Endothelial cell of umbilical vein (primary cell): ENCODE measurements around the gene MID1. TPM values are rescaled to one million over a fixed set of nuclear protein-coding genes. Genes with fewer than 3 reads are reported as not detected.
A peak's percentile ranks its signal among the peaks of the same experiment; 100 is the strongest.

Experiments used
- BruUV-seq: library from RNA; stranded (reverse); fragments of 400-500 nt; replicated peaks from 2 replicates; lab custom pipeline; 2021; lab: Mats Ljungman, UMichigan
- CTCF ChIA-PET: fragments of 300-600, 350-600 bp; sonication (Branson Sonifier 250); formaldehyde crosslinking; loops from one replicate; lab custom pipeline; 2021; ENCODE audit warnings: antibody characterized with exemption, inconsistent platforms; lab: Charles Lee
- POLR2A ChIA-PET: fragments of 300-600, 350-600 bp; sonication (Branson Sonifier 250); formaldehyde crosslinking; loops from one replicate; lab custom pipeline; 2021; ENCODE audit warnings: antibody characterized with exemption, inconsistent platforms; lab: Charles Lee
- DNase-seq: peaks from one replicate; pipeline ENCODE4 v3.0.0-alpha.2; 2011; ENCODE audit warnings: low read depth, low spot score
- FAIRE-seq: peaks from 2 replicates; lab custom pipeline; 2011; peaks lifted over from hg19 to GRCh38; lab: Jason Lieb, UNC
- H2AFZ ChIP-seq: 2 replicates; pipeline ENCODE4 v1.6.0; 2012; ENCODE audit warnings: low read depth, low read length, control low read depth, inconsistent platforms
- H3K27ac ChIP-seq: 2 replicates; pipeline ENCODE4 v1.5.1; 2011; ENCODE audit warnings: low read depth, mild to moderate bottlenecking, control low read depth, low read length, moderate library complexity; ENCODE audit not compliant: insufficient read depth
- H3K27me3 ChIP-seq, 2 experiments: 2 replicates each; pipeline versions ENCODE4 v1.6.0 to v1.6.1; 2011; ENCODE audit warnings: low read length in 2 of 2, mixed read lengths in 1 of 2; ENCODE audit not compliant: control insufficient read depth in 2 of 2, insufficient read depth in 2 of 2
- H3K36me3 ChIP-seq, 2 experiments: 2 replicates in 1 of 2; 3 replicates in 1 of 2; pipeline ENCODE4 v1.5.1; 2011; ENCODE audit warnings: low read length in 2 of 2, mild to moderate bottlenecking in 1 of 2, moderate library complexity in 1 of 2; ENCODE audit not compliant: control insufficient read depth in 2 of 2, insufficient read depth in 2 of 2; ENCODE audit errors: extremely low read depth in 1 of 2
- H3K4me1 ChIP-seq: 3 replicates; pipeline ENCODE4 v1.5.1; 2011; ENCODE audit warnings: mild to moderate bottlenecking, low read length; ENCODE audit not compliant: control insufficient read depth, insufficient read depth; ENCODE audit errors: extremely low read depth
- H3K4me2 ChIP-seq: 2 replicates; pipeline ENCODE4 v1.6.1; 2011; ENCODE audit warnings: low read length, control low read depth, mixed read lengths; ENCODE audit not compliant: insufficient read depth
- H3K4me3 ChIP-seq, 3 experiments: fragments of 200-600 bp in 1 of 3; sonication (generic), shearing (Covaris generic) in 1 of 3; replicated peaks in 1 of 3; 2 replicates each; pipeline ENCODE4 v1.5.1; 2011 to 2016; ENCODE audit warnings: control low read depth in 3 of 3, low read length in 3 of 3, mild to moderate bottlenecking in 2 of 3, inconsistent platforms in 1 of 3, low read depth in 1 of 3, moderate library complexity in 1 of 3; ENCODE audit not compliant: insufficient read depth in 1 of 3
- H3K79me2 ChIP-seq: 2 replicates; pipeline ENCODE4 v1.6.0; 2012; ENCODE audit warnings: low read length, inconsistent platforms; ENCODE audit not compliant: control insufficient read depth, insufficient read depth
- H3K9ac ChIP-seq: replicated peaks from 2 replicates; pipeline ENCODE3; 2011; ENCODE audit warnings: low read length, control low read depth; ENCODE audit not compliant: insufficient read depth; ENCODE audit errors: extremely low read depth
- H3K9me1 ChIP-seq: replicated peaks from 3 replicates; pipeline ENCODE4 v1.6.0; 2011; ENCODE audit warnings: mild to moderate bottlenecking, low read length; ENCODE audit not compliant: control insufficient read depth, insufficient read depth; ENCODE audit errors: extremely low read depth
- H3K9me3 ChIP-seq: replicated peaks from 2 replicates; pipeline ENCODE4 v1.5.1; 2012; ENCODE audit warnings: low read length, inconsistent platforms; ENCODE audit not compliant: control insufficient read depth, insufficient read depth
- H4K20me1 ChIP-seq: replicated peaks from 2 replicates; pipeline ENCODE3; 2011; ENCODE audit warnings: mild to moderate bottlenecking, low read length; ENCODE audit not compliant: control insufficient read depth, insufficient read depth; ENCODE audit errors: extremely low read depth
- CTCF ChIP-seq, 2 donors: IDR thresholded peaks; 1 replicate in 1 of 2; 2 replicates in 1 of 2; pipeline ENCODE4 v1.5.1; 2011; ENCODE audit warnings: low read length in 2 of 2, mild to moderate bottlenecking in 2 of 2, moderate library complexity in 2 of 2, control low read depth in 1 of 2, inconsistent platforms in 1 of 2, low read depth in 1 of 2; ENCODE audit not compliant: insufficient read depth in 1 of 2; ENCODE audit errors: extremely low read depth in 1 of 2
- EZH2 ChIP-seq: IDR thresholded peaks from 2 replicates; pipeline ENCODE4 v1.6.1; 2012; ENCODE audit warnings: borderline replicate concordance, low read depth, mild to moderate bottlenecking, moderate library complexity, low read length, inconsistent platforms; ENCODE audit not compliant: severe bottlenecking
- FOS ChIP-seq: IDR thresholded peaks from 2 replicates; pipeline ENCODE4 v1.6.1; 2011; ENCODE audit warnings: mild to moderate bottlenecking, low read length, moderate library complexity, borderline replicate concordance; ENCODE audit not compliant: insufficient read depth
- GATA2 ChIP-seq: IDR thresholded peaks from 2 replicates; pipeline ENCODE4 v1.7.0; 2011; ENCODE audit warnings: low read depth, mild to moderate bottlenecking, moderate library complexity, mixed read lengths, low read length; ENCODE audit not compliant: insufficient read length, insufficient read depth
- JUN ChIP-seq: IDR thresholded peaks from 2 replicates; pipeline ENCODE4 v1.6.1; 2011; ENCODE audit warnings: borderline replicate concordance, low read depth; ENCODE audit not compliant: insufficient read length, insufficient read depth
- MAX ChIP-seq: IDR thresholded peaks from 2 replicates; pipeline ENCODE4 v1.6.1; 2011; ENCODE audit not compliant: insufficient read depth, insufficient read length
- MYC ChIP-seq: IDR thresholded peaks from one replicate; pipeline ENCODE4 v1.6.1; 2011; ENCODE audit warnings: mild to moderate bottlenecking, low read depth, low read length
- POLR2A ChIP-seq: IDR thresholded peaks from 2 replicates; pipeline ENCODE4 v1.6.1; 2012; ENCODE audit warnings: low read depth, mild to moderate bottlenecking, control low read depth, low read length
- POLR2AphosphoS5 ChIP-seq: IDR thresholded peaks from 2 replicates; pipeline ENCODE4 v1.6.1; 2012; ENCODE audit warnings: low read depth, mild to moderate bottlenecking, control low read depth, low read length, moderate library complexity; ENCODE audit not compliant: insufficient read depth
- dilution Hi-C: fragments of 300-500 bp; cut with MboI; formaldehyde crosslinking; loops from one replicate; pipeline ENCODE4 v1.15.0; 2019; ENCODE audit warnings: low sequenced_read_pairs; ENCODE audit not compliant: extremely low pct_ligation_motif_present
- intact Hi-C: fragments of 100-400 bp; cut with micrococcal nuclease; formaldehyde crosslinking; loops from one replicate; pipeline ENCODE4 v1.10.0; 2022
- polyA plus RNA-seq, 4 experiments: library from polyadenylated mRNA; depleted of rRNA in 3 of 4; stranded (reverse) in 3 of 4; unstranded in 1 of 4; fragments of >200 nt; gene quantifications; 2 replicates each; pipeline versions ENCODE4 v1.2.1 to v1.2.3, GENCODE V29; 2011 to 2012; ENCODE audit warnings: missing spikeins in 1 of 4
- total RNA-seq: library from RNA; stranded (reverse); gene quantifications from 2 replicates; pipeline ENCODE4 v1.2.3, GENCODE V29; 2021

Gene MID1
- total and polyA plus RNA-seq, 2 donors (not counting 3 experiments of a cell fraction or from before 2014, with no cell fraction given) = 21.3 to 29.8 TPM

GRCh38 chrX:10450229-10450958 lies 170.0 kb downstream of the MID1 start:
- dilution Hi-C loops = no loop called here
- TF ChIP-seq JUN = peak; percentile 2
- no peak for TF ChIP-seq GATA2
- TF ChIP-seq FOS = peak; percentile 68
- H3K9ac ChIP-seq = no peak overlapping the region
- no peaks in the 10 kb centered on the region for H3K9me3 ChIP-seq
- no peaks in the 10 kb centered on the region for H3K79me2 ChIP-seq
- BruUV-seq = no TSS peak
- H3K36me3 ChIP-seq = peaks cover 0 to 2% of the 10 kb centered on the region in 2 experiments
- no peak overlapping the region for H3K4me2 ChIP-seq
- H4K20me1 ChIP-seq = no peaks in the 10 kb centered on the region
- H3K27ac ChIP-seq = peak overlapping the region; percentile 48
- H3K4me1 ChIP-seq = peaks cover 11% of the 10 kb centered on the region
- H3K9me1 ChIP-seq = no peaks in the 10 kb centered on the region
- ChIA-PET CTCF (interaction anchor here (1.0 kb wide), 1 partner anchor 167 kb away, joined by 3 read pairs; no protein-coding TSS in a partner anchor), POLR2A (no interaction called here)
- H2AFZ ChIP-seq = no peak overlapping the region
- FAIRE-seq = peak; percentile 55
- intact Hi-C loops = loop anchor here (2.0 kb wide), 1 partner anchor 32 kb away; no protein-coding TSS in a partner anchor
- DNase-seq = peak; percentile 28
- H3K27me3 ChIP-seq = no peaks in the 10 kb centered on the region
- H3K4me3 ChIP-seq = no peak overlapping the region

- POLR2A ChIA-PET = no interaction called here
Measured at GRCh38 chrX:10447564-10448214, 172.7 kb downstream of the MID1 start.

More at GRCh38 chrX:10447564-10448214, 172.7 kb downstream of the MID1 start:
- no peak for DNase-seq
- no TSS peak for BruUV-seq
- H3K9me1 ChIP-seq = no peaks in the 10 kb centered on the region
- H3K79me2 ChIP-seq = no peaks in the 10 kb centered on the region
- intact Hi-C loops (no loop called here), dilution Hi-C loops (no loop called here)
- H3K36me3 ChIP-seq = no peaks in the 10 kb centered on the region
- no peak overlapping the region for H3K4me2 ChIP-seq
- CTCF ChIA-PET = interaction anchor here (1.0 kb wide), 1 partner anchor 169 kb away, joined by 3 read pairs; no protein-coding TSS in a partner anchor
- no peaks in the 10 kb centered on the region for H4K20me1 ChIP-seq
- no peak for TF ChIP-seq POLR2A
- no peak for TF ChIP-seq EZH2
- TF ChIP-seq MYC = no peak
- TF ChIP-seq GATA2 = no peak
- TF ChIP-seq MAX = no peak
- TF ChIP-seq JUN = no peak
- no peak for TF ChIP-seq CTCF (IDR thresholded peaks at IDR 0.05; ENCODE audit: extremely low read depth in 1 of 2, insufficient read depth in 1 of 2, low read depth in 1 of 2, low read length in 2 of 2)
- no peak for TF ChIP-seq POLR2AphosphoS5
- no peak for TF ChIP-seq FOS
- peaks cover 11% of the 10 kb centered on the region for H3K4me1 ChIP-seq
- H2AFZ ChIP-seq = no peak overlapping the region
- H3K4me3 ChIP-seq = no peak overlapping the region
- no peaks in the 10 kb centered on the region for H3K27me3 ChIP-seq
- no peak overlapping the region for H3K9ac ChIP-seq
- H3K27ac ChIP-seq = no peak overlapping the region
- no peaks in the 10 kb centered on the region for H3K9me3 ChIP-seq
- no peak for FAIRE-seq
